Stimulated activated CD8-positive, alpha-beta memory T cell treated with anti-CD3 and anti-CD28 coated beads, Interleukin-2, amount 100 ng/mL, for 48 hours (primary cell): ENCODE results near the gene B4GALNT1.
"Not testable (repeated sequence)": the region's sequence is repeated elsewhere in the genome, so short reads cannot be mapped to it uniquely, and the experiment has no call there.

ENCODE experiments used
- DNase-seq, 2 donors: peaks; one replicate each; pipeline ENCODE4 v3.0.0-alpha.2; 2020; ENCODE audit warnings: low read depth in 2 of 2

B4GALNT1 gene

GRCh38 chr12:57637364-57637763 lies 4.4 kb upstream of the B4GALNT1 start:
- no peak for DNase-seq

- not testable (repeated sequence) for DNase-seq
Observed at GRCh38 chr12:57636731-57637130, 3.7 kb upstream of the B4GALNT1 start.

- no peak for DNase-seq
Observed at GRCh38 chr12:57632073-57632957, 686 bp downstream of the B4GALNT1 start.

- no peak for DNase-seq
Observed at GRCh38 chr12:57631566-57632072, 1.4 kb downstream of the B4GALNT1 start.

- DNase-seq = no peak
Observed at GRCh38 chr12:57630891-57631433, 2.0 kb downstream of the B4GALNT1 start.

- no peak for DNase-seq
Observed at GRCh38 chr12:57629897-57630471, 3.0 kb downstream of the B4GALNT1 start.

GRCh38 chr12:57628280-57629191 lies 4.5 kb downstream of the B4GALNT1 start:
- DNase-seq = no peak

GRCh38 chr12:57627501-57628279 lies 5.3 kb downstream of the B4GALNT1 start:
- no peak for DNase-seq

GRCh38 chr12:57626921-57627445 lies 6.0 kb downstream of the B4GALNT1 start:
- no peak for DNase-seq

- DNase-seq = no peak
Observed at GRCh38 chr12:57626111-57626920, 6.7 kb downstream of the B4GALNT1 start.

GRCh38 chr12:57625261-57626032 lies 7.6 kb downstream of the B4GALNT1 start:
- no peak for DNase-seq

- DNase-seq = no peak
Observed at GRCh38 chr12:57624441-57625220, 8.4 kb downstream of the B4GALNT1 start.

- no peak for DNase-seq
Observed at GRCh38 chr12:57623811-57624390, 9.1 kb downstream of the B4GALNT1 start.

- no peak for DNase-seq
Observed at GRCh38 chr12:57623385-57623784, 9.6 kb downstream of the B4GALNT1 start.

GRCh38 chr12:57622293-57623245 lies 10.4 kb downstream of the B4GALNT1 start:
- DNase-seq = no peak

GRCh38 chr12:57621497-57622292 lies 11.3 kb downstream of the B4GALNT1 start:
- peak; percentile 49 to 59 for DNase-seq
